Measurements from ENCODE around the gene UGT2B17.
"Not testable (repeated sequence)": the region's sequence is repeated elsewhere in the genome, so short reads cannot be mapped to it uniquely, and the experiment has no call there.

UGT2B17 gene

DNA sequence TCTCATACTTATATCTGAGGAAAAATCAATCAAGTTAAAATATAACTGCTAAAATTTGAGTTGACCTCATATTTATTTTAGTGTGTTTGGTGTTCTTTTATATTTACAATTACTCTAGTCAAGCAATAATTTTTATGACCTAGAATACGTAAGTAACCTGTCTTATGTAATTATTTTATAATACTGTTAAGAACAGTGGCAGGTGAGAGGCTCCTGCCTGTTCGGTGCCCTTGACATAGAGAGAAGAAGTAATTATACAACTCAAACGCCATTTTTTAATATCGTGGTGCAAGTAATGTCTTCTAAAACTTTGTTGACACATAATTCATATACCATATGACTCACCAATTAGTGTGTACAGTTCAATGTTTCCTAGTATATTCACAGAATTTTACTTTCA lies 7.6 kb downstream of the UGT2B17 start:
- DNase-seq, result not testable (repeated sequence)

DNA sequence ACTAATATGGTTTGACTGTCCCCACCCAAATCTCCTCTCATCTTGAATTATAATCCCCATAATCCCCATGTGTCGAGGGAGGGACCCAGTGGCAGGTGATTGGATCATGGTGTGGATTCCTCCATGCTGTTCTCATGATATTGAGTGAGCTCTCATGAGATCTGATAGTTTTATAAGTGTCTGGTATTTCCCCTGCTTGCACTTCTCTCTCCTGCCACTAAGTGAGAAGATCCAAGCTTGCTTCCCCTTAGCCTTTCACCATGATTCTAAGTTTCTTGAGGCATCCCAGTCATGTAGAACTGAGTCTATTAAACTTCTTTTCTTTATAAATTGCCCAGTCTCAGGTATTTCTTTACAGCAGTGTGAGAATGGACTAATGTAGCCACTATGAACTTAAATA lies 9.8 kb downstream of the UGT2B17 start:
- DNase-seq, result not testable (repeated sequence)

DNA sequence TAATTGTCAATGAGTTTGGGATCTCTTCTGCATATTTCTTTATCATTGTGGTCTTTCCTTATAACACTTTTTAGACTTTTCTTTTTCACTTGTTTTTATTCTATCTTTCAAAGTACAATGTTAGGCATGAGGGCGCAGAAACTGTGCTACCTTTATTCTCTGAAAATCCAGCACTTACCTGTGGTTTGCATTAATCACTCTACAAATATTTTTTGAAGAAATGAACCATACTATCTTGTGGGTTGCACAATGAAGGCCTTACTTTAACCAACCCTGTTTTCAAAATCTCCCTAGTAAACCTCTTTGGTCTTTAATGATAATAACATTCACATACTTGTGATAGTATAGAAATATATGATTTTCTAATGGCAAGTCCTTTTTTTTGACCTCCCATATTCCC lies 11.0 kb downstream of the UGT2B17 start:
- DNase-seq, result not testable (repeated sequence)

DNA sequence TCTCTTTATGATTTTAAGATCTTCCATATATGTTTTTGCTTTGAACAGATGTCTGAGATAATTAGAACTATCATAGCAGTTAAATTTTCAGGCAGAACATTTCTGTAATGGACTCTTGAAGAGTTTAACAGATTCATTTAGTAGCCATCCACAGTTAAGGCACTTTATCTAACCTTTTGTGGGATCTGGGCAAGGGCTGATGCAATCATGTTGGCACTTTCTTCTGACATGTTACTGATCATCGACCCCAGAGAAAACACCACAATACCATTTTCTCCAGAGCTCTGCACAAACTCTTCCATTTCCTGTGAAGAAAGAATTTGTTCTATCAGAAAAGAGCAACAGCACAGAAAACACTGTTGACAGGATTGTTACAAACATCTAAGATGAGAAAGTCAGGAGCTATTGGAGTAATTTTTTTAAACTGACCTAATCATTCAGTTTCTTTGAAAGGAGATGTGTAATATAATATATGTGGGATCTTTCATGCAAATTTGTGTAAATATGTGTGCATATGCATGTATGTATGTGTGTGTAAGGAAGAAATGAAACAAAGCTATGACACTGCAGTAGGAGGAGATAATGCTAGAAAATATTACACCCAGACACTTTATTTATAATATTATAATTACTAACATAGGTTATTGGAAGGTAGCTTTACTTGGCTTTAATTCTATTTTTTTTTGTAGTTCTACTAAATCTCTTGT lies 15.6 kb downstream of the UGT2B17 start:
- not testable (repeated sequence) for DNase-seq

DNA sequence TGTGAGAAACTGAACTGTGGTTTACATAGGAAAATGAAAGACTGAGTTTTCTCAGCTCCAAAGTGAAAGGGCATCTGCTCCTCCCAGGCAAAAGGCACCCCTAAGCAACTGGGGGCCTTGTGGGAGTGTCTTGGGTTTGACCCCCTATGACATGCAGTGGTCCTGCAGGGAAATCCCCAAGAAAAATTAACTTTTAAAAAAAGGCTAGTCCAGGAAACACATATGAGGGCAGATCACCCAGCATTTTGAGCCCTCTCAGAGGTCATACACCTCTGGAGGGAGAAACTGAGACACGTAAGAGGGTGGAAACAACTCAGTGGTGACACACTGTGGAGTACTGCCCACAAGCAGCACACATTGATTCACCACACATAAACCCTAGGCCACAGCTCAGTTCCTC lies 22.3 kb downstream of the UGT2B17 start:
- not testable (repeated sequence) for DNase-seq

DNA sequence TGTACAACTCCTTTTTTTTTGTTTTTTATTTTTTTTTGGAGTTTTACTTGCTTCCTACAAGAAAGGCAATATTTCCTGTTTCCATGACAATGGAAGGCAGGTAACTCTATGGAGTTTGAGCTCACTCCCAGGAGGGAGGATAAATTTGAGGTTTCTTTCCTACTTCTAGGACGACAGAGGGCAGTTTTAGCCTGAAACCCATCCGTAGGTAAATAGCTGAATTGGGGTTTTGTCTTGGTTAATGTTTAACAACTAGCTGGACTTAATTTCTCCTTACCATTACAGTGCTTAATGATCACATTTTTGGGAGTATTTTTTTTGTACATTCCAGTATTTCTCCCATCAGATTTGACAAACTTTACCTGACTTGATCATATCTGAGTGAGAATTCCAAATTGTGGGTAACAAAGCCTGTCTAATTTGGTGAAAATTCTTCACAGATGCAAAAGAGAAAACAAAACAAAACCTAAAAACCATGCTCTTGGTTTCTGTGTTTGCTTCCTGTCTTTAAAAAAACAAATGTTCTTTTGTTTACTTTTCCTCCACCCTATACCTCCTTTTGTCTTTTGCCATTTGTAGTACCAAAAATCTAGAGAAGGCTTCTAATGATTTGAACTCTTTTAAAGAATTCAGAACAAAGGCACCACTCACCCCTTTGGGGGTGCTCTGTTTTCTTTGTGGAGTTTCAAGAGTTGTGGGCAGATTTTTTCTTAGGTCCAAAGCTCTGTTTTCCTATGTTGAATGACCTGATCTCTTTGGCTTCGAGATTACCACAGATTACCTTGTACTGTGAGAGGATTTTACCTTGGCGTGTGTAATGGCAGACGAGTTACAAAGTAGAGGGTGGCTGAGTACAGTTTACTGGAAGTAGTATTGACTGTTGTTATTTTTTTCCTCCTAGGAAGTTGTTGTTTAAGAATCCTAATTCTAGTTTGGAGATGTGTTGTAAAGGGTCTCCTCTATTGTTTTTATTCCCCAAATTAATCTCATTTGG lies 23.0 kb downstream of the UGT2B17 start:
- DNase-seq, result not testable (repeated sequence)

DNA sequence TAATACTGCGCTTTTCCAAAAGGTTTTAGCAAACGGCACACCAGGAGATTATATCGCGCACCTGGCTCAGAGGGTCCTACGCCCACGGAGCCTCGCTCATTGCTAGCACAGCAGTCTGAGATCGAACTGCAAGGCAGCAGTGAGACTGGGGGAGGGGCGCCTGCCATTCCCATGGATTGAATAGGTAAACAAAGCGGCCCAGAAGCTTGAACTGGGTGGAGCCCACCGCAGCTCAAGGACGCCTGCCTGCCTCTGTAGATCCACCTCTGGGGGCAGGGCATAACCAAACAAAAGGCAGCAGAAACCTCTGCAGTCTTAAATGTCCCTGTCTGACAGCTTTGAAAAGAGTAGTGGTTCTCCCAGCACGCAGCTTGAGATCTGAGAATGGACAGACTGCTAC lies 33.4 kb downstream of the UGT2B17 start:
- DNase-seq, result not testable (repeated sequence)

DNA sequence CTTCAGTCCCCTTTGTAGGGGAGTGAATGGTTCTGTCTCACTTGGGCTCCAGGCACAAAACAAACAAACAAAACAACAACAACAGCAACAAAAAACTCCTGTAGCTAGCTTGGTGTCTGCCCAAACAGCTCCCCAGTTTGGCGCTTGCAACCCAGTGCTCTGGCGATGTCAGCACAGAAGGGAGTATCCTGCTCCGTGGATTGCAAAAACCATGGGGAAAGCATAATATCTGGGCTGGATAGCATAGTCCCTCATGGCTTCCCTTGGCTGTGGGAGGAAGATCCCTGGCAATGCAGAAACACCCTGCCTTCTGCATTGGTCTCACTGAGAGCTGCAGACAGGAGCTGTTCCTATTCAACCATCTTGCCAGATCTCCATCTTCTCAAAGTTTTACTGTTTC lies 39.7 kb downstream of the UGT2B17 start:
- no peak for DNase-seq

DNA sequence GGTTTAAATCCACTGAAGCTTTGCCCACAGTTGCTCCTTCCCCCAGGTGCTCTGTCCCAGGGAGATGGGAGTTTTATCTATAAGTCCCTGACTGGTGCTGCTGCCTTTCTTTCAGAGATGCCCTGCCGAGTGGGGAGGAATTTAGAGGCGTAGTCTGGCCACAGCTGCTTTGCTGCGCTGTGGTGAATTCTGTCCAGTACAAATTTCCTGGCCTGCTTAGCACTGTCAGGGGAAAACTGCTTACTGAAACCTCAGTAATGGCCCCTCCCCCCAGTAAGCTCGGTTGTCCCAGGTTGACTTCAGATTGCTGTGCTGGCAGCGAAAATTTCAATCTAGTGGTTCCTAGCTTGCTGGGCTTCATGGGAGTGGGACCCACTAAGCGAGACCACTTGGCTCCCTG lies 40.1 kb downstream of the UGT2B17 start:
- DNase-seq, result no peak

DNA sequence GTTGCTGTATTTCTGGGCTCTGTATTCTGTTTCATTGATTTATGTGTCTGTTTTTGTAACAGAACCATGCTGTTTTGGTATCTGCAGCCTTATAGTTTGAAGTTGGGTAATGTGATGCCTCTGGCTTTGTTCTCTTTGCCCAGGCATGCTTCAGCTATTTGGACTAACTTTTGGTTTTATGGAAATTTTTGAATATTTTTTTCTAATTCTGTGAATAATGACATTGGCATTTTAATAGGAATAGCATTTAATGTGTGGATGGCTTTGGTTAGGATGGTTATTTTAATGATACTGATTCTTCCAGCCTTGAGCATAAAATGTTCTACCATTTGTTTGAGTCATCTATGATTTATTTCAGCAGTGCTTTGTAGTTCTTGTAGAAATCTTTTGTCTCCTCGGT lies 53.9 kb downstream of the UGT2B17 start:
- not testable (repeated sequence) for DNase-seq

DNA sequence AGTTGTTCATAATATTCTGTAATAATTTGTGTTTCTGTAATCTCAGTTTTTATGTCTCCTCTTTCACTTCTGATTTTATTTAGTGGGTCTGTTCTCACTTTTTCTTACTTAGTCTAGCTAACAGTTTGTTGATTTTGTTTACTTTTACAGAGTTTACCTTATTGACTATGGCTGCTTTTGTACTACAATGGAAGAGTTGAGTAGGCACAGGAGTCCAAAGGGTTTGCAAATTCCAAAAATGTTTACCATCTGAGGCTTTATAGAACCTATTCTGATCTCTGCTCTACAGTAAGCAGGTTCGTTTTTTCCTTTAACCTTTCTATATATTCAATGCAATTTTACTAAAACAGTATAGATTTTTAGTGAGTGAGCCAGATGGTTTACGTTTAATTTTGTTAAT lies 55.1 kb downstream of the UGT2B17 start:
- no peak for DNase-seq

DNA sequence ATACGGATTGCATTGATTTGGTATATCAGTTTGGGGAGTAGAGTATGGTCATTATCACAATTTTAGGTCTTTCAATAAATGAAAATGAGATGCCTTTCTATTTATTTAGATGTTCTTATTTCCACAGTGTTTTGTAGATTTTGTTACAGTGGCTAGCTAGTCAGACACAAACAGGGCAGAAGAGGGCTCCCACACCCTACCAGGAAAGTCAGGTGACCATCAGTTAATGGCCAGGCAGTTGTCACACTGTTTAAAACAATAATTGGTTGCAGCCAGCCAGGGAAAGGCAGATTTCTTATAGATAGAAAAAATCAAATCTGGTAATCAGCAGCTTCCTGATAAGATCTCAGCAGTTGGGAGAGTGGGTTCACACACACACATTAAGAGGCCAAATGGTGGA lies 57.2 kb downstream of the UGT2B17 start:
- DNase-seq, result no peak

DNA sequence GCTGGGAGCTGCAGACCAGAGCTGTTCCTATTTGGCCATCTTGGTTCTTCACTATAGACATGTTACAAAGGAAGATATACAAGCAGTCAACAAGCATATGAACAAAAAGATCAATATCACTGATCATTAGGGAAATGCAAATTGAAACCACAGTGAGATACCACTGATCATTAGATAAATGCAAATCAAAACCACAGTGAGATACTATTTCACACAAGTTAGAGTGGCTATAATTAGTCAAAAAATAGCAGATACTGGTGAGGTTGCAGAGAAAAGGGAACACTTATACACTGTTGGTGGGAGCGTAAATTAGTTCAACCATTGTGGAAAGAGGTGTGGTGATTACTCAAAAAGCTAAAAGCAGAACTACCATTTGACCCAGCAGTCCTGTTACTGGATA lies 70.7 kb downstream of the UGT2B17 start:
- DNase-seq, result not testable (repeated sequence)

DNA sequence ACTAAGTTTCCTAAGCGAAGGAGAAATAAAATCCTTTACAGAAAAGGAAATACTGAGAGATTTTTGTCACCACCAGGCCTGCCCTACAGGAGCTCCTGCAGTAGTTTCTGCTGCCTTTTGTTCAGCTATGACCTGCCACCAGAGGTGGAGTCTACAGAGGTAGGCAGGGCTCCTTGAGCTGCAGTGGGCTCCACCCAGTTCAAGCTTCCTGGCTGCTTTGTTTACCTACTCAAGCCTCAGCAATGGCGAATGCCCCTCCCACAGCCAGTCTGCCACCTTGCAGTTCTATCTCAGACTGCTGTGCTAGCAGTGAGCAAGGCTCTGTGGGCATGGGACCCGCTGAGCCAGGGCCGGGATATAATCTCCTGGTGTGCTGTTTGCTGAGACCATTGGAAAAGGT lies 71.3 kb downstream of the UGT2B17 start:
- DNase-seq, result not testable (repeated sequence)

DNA sequence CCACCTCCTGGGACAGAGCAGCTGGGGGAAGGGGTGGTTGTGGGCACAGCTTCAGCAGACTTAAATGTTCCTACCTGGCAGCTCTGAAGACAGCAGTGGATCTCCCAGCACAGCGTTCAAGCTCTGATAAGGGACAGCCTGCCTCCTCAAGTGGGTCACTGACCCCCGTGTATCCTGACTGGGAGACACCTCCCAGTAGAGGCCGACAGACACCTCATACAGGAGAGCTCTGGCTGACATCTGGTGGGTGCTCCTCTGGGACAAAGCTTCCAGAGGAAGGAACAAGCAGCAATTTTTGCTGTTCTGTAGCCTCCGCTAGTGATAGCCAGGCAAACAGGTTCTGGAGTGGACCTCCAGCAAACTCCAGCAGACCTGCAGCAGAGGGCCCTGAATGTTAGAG lies 72.7 kb downstream of the UGT2B17 start:
- not testable (repeated sequence) for DNase-seq

DNA sequence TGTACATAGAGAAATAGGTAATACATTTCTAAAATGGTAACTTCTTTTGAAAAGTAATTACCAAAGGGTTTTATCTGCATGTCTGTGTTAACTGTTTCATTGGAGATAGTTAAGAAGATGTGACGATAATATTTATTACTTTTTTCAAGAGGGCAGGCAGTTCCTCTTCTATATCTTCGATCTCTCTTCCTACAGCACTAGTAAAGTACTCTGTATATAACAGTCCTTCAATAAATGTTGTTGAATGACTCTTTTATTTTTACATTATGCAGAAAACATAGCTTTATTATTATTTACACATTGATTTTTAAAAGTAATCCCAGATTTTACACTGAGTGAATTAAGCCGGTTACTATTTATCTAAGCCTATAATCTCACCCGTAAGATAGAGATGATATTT lies 77.1 kb downstream of the UGT2B17 start:
- DNase-seq, result no peak

DNA sequence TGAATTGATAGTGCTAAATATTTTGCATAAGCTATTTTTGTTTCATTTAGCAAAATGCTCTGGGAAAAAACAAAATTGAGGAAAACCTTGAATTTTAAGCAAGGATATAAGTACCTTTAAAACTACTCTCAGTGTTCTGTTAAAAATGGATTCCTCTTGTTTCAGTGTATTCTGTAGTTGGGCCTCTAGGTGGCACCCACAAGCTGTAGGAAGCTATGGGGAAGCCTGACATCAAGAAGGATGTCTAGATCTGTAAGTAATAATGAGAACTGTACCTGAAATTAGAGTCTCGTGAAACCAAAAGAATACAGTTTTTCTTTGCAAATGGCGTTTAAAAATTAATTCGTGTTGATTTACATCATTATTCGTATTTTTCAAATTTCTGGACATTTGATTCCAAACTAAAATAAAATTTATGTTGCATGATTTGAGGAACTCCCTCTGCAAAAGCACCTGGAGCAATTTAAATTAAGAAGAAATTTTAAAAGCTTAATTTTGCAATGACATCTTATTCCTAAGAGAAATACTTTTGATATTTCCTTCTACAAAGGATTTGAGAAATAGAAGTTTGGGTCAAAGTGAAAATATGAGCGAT lies 77.6 kb downstream of the UGT2B17 start:
- peak; percentile 43 to 50 for DNase-seq

DNA sequence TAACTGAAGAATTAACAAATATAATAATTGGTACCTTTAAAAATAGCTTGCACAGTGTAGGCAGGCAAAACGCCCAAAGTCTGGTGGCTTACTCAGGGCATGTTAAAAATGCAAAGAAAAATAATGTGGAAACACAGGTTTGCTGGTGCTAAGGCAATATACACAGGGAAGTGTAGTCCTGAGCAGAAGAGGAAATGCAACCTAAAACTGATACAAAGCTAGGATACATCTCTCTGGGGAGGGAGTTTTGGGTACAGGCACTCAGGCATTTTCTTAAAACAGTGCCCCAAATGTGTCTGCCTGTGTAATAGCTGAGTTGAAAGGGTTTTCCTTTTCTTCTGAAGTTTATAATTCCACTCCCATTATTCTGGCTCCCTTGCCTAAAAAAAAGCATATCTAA lies 81.4 kb downstream of the UGT2B17 start:
- no peak for DNase-seq

DNA sequence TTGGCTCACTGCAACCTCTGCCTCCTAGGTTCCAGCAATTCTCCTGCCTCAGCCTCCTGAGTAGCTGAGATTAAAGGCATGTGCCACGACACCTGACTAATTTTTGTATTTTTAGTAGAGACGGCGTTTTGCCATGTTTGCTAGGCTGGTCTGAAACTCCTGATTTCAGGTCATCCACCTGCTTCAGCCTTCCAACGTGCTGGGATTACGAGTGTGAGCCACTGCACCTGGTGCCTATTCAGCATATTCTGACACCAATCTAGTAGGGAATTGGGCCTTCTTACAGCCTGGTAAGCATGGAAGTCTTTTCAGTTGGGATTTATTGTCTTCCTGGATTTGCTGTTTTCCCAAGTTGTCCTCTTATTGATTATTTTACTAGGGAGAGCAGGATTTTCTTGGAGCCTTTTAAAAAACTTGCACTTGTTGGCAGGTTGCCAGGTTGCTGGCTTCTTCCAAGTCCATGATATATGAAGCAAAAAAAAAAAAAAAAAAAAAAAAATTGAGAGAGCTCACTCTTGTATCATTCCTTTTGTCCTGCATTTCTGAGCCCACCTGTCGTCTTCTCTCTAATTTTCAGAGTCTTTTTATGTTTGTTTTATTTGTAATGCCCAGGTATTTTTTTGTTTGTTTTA lies 85.2 kb downstream of the UGT2B17 start:
- DNase-seq, result no peak

DNA sequence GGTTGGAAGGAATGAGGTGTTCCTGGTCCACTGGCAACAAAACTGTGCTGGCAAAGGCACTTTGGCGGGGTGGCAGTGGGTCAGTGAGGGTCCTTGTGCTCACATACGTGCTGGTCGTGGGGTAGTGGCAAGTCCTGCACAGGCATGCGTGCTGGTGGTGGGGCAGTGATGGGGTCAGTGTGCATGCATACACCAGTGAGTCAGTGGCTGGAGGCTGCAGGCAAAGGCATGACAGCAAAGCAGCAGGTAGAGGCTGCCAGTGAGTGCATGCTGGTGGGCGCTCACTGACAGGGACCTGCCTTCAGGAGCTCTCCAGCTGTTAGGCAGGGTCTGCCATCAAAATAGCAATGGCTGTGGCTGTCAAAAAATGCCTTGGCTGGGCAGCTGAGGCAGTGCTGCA lies 86.8 kb downstream of the UGT2B17 start:
- no peak for DNase-seq

Data from stimulated activated CD4-positive, alpha-beta T cell treated with anti-CD3 and anti-CD28 coated beads, Interleukin-2, amount 100 ng/mL, for 48 hours (primary cell).